GM23248 (cell line): Measurements from ENCODE around the gene OPHN1.

ENCODE experiments used
- EZH2 ChIP-seq: fragments of 200-600 bp; sonication (generic); IDR thresholded peaks from 2 replicates; pipeline ENCODE4 v1.6.1; 2018; ENCODE audit warnings: antibody characterized with exemption, mild to moderate bottlenecking; ENCODE audit not compliant: insufficient read depth, poor library complexity, severe bottlenecking
- EZH2phosphoT487 ChIP-seq: fragments of 200-600 bp; sonication (generic); IDR thresholded peaks from 2 replicates; pipeline ENCODE4 v1.6.1; 2018; ENCODE audit warnings: antibody characterized with exemption, moderate library complexity, mild to moderate bottlenecking, low read depth; ENCODE audit not compliant: insufficient read depth

- TF ChIP-seq EZH2 (no peak), EZH2phosphoT487 (no peak)
Observed at GRCh38 chrX:68098431-68098830, 334.9 kb downstream of the OPHN1 start.
